ENCODE data around the gene CPLX4. TPM values are rescaled to one million over a fixed set of nuclear protein-coding genes. Genes with fewer than 3 reads are reported as not detected.
"Not testable (repeated sequence)": the region's sequence is repeated elsewhere in the genome, so short reads cannot be mapped to it uniquely, and the experiment has no call there.

The CPLX4 gene
- total RNA-seq, 4 donors from 2014 or later: not detected

- WGBS, 2 donors: 12 to 14% methylated on average over 16 of the region's 16 CpGs
- H3K27me3 ChIP-seq: peaks cover 34% of the 10 kb centered on the region
- H3K4me1 ChIP-seq: peaks cover 5 to 8% of the 10 kb centered on the region in 2 donors
- H3K4me3 ChIP-seq (replicated peaks in 1 of 3): no peak overlapping the region
- TF ChIP-seq CTCF (IDR thresholded peaks at IDR 0.05): no peak
- no peak for TF ChIP-seq POLR2A (IDR thresholded peaks at IDR 0.05)
- intact Hi-C loops (cut with DNase I): no loop called here
- H3K36me3 ChIP-seq: no peaks in the 10 kb centered on the region
- no peaks in the 10 kb centered on the region for H3K9me3 ChIP-seq
- H3K27ac ChIP-seq: no peak overlapping the region
- DNase-seq: no peak
Measured at GRCh38 chr18:59263661-59264060, 54.8 kb downstream of the CPLX4 start.

- H3K36me3 ChIP-seq; DNase-seq; intact Hi-C loops (cut with DNase I); H3K4me3 ChIP-seq (replicated peaks in 1 of 3); H3K9me3 ChIP-seq; H3K4me1 ChIP-seq; H3K27ac ChIP-seq: not testable (repeated sequence)
- H3K27me3 ChIP-seq: peaks cover 27% of the 10 kb centered on the region
- 84 to 96% methylated on average over 2 of the region's 2 CpGs for WGBS, 2 donors
Measured at GRCh38 chr18:59262243-59262642, 56.2 kb downstream of the CPLX4 start.

GRCh38 chr18:59261842-59262241, 56.6 kb downstream of the CPLX4 start:
- H3K36me3 ChIP-seq; H3K27ac ChIP-seq; H3K4me3 ChIP-seq (replicated peaks in 1 of 3); intact Hi-C loops (cut with DNase I); H3K4me1 ChIP-seq; DNase-seq; H3K9me3 ChIP-seq: not testable (repeated sequence)
- H3K27me3 ChIP-seq: peaks cover 27% of the 10 kb centered on the region
- WGBS, 2 donors: 80 to 93% methylated on average over 3 of the region's 3 CpGs

GRCh38 chr18:59255491-59255890, 63.0 kb downstream of the CPLX4 start:
- 98 to 100% methylated on average over 13 to 19 of the region's 30 CpGs for WGBS, 2 donors
- H3K27me3 ChIP-seq; DNase-seq; H3K9me3 ChIP-seq; H3K4me3 ChIP-seq (replicated peaks in 1 of 3); H3K36me3 ChIP-seq; H3K27ac ChIP-seq; H3K4me1 ChIP-seq; intact Hi-C loops (cut with DNase I): not testable (repeated sequence)

GRCh38 chr18:59249199-59249774, 69.2 kb downstream of the CPLX4 start:
- WGBS, 2 donors: 25% methylated on average over 5 of the region's 5 CpGs
- Histone ChIP-seq H3K4me3 (replicated peaks in 1 of 3) (no peak overlapping the region), H3K27ac (no peak overlapping the region), H3K9me3 (no peaks in the 10 kb centered on the region), H3K4me1 (no peaks in the 10 kb centered on the region), H3K27me3 (no peaks in the 10 kb centered on the region), H3K36me3 (no peaks in the 10 kb centered on the region)
- intact Hi-C loops (cut with DNase I): no loop called here
- peak; percentile 35 to 75 (median 64) for TF ChIP-seq CTCF (IDR thresholded peaks at IDR 0.05)
- TF ChIP-seq POLR2A (IDR thresholded peaks at IDR 0.05): no peak
- peak; percentile 46 to 52 for DNase-seq

GRCh38 chr18:59246796-59247195, 71.7 kb downstream of the CPLX4 start:
- no peak overlapping the region for H3K4me3 ChIP-seq (replicated peaks in 1 of 3)
- DNase-seq: no peak
- H3K27me3 ChIP-seq: no peaks in the 10 kb centered on the region
- H3K36me3 ChIP-seq: no peaks in the 10 kb centered on the region
- no peak overlapping the region for H3K27ac ChIP-seq
- no peak for TF ChIP-seq POLR2A (IDR thresholded peaks at IDR 0.05)
- TF ChIP-seq CTCF (IDR thresholded peaks at IDR 0.05): no peak
- no peaks in the 10 kb centered on the region for H3K9me3 ChIP-seq
- intact Hi-C loops (cut with DNase I): no loop called here
- 52 to 63% methylated on average over 4 of the region's 4 CpGs for WGBS, 2 donors
- no peaks in the 10 kb centered on the region for H3K4me1 ChIP-seq

Other genes starting within 250 kb of the CPLX4 start
- 100 to 1,000 TPM in 2 of 4 donors, 10 to 100 TPM in 2; 62.2 to 198 (median 118) TPM for gene SEC11C, start 178.8 kb downstream of the CPLX4 start, total RNA-seq
- gene GRP, start 98.5 kb downstream of the CPLX4 start, total RNA-seq: 1 to 10 TPM in 2 of 4 donors, under 1 TPM in 1, not detected in 1; 0.67 to 8.6 (median 2.9) TPM
- not detected for gene RAX, start 45.2 kb downstream of the CPLX4 start, total RNA-seq
- 100 to 1,000 TPM; 122 to 198 (median 170) TPM for gene LMAN1, start 40.6 kb upstream of the CPLX4 start, total RNA-seq

Measured in thyroid gland (tissue), 4 donors.